Measurements from ENCODE around the gene REXO1. TPM values are rescaled to one million over a fixed set of nuclear protein-coding genes. Genes with fewer than 3 reads are reported as not detected.

REXO1 gene
- total RNA-seq, 1 donor from 2014 or later = 37.9 TPM

GRCh38 chr19:1856698-1857603 is 8.7 kb upstream of the REXO1 start:
- TF ChIP-seq CTCF (conservative IDR thresholded peaks at IDR 0.05) = no peak
- H3K9me3 Mint-ChIP-seq = no peaks in the 10 kb centered on the region
- peak overlapping the region; percentile 76 for H3K27ac Mint-ChIP-seq
- H3K4me3 Mint-ChIP-seq = peak overlapping the region; percentile 74
- H3K27me3 Mint-ChIP-seq = peaks cover 10% of the 10 kb centered on the region
- DNase-seq (ENCODE audit: extremely low spot score, unreplicated experiment) = no peak
- H3K36me3 Mint-ChIP-seq = no peaks in the 10 kb centered on the region
- H3K4me1 Mint-ChIP-seq (ENCODE audit: unreplicated experiment) = peaks cover 18% of the 10 kb centered on the region

- peaks cover 12% of the 10 kb centered on the region for H3K4me1 Mint-ChIP-seq (ENCODE audit: unreplicated experiment)
- H3K9me3 Mint-ChIP-seq = no peaks in the 10 kb centered on the region
- TF ChIP-seq CTCF (conservative IDR thresholded peaks at IDR 0.05) = no peak
- DNase-seq (ENCODE audit: extremely low spot score, unreplicated experiment) = no peak
- H3K27me3 Mint-ChIP-seq = peaks cover 4% of the 10 kb centered on the region
- peak overlapping the region; percentile 73 for H3K27ac Mint-ChIP-seq
- peak overlapping the region; percentile 74 for H3K4me3 Mint-ChIP-seq
- H3K36me3 Mint-ChIP-seq = no peaks in the 10 kb centered on the region
These were observed 8.0 kb upstream of the REXO1 start for GRCh38 chr19:1856345-1856697.

- TF ChIP-seq CTCF (conservative IDR thresholded peaks at IDR 0.05) = no peak
- no peaks in the 10 kb centered on the region for H3K36me3 Mint-ChIP-seq
- no peaks in the 10 kb centered on the region for H3K27me3 Mint-ChIP-seq
- DNase-seq (ENCODE audit: extremely low spot score, unreplicated experiment) = no peak
- peaks cover 11% of the 10 kb centered on the region for H3K4me1 Mint-ChIP-seq (ENCODE audit: unreplicated experiment)
- H3K27ac Mint-ChIP-seq = peak overlapping the region; percentile 73
- H3K4me3 Mint-ChIP-seq = peak overlapping the region; percentile 74
- no peaks in the 10 kb centered on the region for H3K9me3 Mint-ChIP-seq
These were observed 7.6 kb upstream of the REXO1 start for GRCh38 chr19:1855828-1856255.

GRCh38 chr19:1855040-1855827 is 7.0 kb upstream of the REXO1 start:
- TF ChIP-seq CTCF (conservative IDR thresholded peaks at IDR 0.05) = no peak
- Mint-ChIP-seq H3K27ac (peak overlapping the region; percentile 68), H3K36me3 (no peaks in the 10 kb centered on the region), H3K4me1 (ENCODE audit: unreplicated experiment) (peaks cover 11% of the 10 kb centered on the region), H3K9me3 (no peaks in the 10 kb centered on the region), H3K27me3 (no peaks in the 10 kb centered on the region), H3K4me3 (peak overlapping the region; percentile 36)
- DNase-seq (ENCODE audit: extremely low spot score, unreplicated experiment) = no peak

GRCh38 chr19:1854542-1855039 is 6.3 kb upstream of the REXO1 start:
- no peak for TF ChIP-seq CTCF (conservative IDR thresholded peaks at IDR 0.05)
- peak overlapping the region; percentile 36 for H3K4me3 Mint-ChIP-seq
- H3K27ac Mint-ChIP-seq = peak overlapping the region; percentile 36
- H3K4me1 Mint-ChIP-seq (ENCODE audit: unreplicated experiment) = peaks cover 11% of the 10 kb centered on the region
- DNase-seq (ENCODE audit: extremely low spot score, unreplicated experiment) = no peak
- H3K27me3 Mint-ChIP-seq = no peaks in the 10 kb centered on the region
- H3K36me3 Mint-ChIP-seq = no peaks in the 10 kb centered on the region
- no peaks in the 10 kb centered on the region for H3K9me3 Mint-ChIP-seq
